D721Med (cell line): ENCODE data around the gene RPL35A.
"Not testable (repeated sequence)": the region's sequence is repeated elsewhere in the genome, so short reads cannot be mapped to it uniquely, and the experiment has no call there.

ENCODE experiments used
- DNase-seq: peaks from one replicate; pipeline ENCODE4 v3.0.0; 2011; ENCODE audit warnings: low spot score; ENCODE audit not compliant: insufficient read length
- FAIRE-seq: peaks from 2 replicates; lab custom pipeline; 2011; peaks lifted over from hg19 to GRCh38; lab: Jason Lieb, UNC
- CTCF ChIP-seq: IDR thresholded peaks from 2 replicates; pipeline ENCODE4 v1.5.1; 2012; ENCODE audit warnings: mild to moderate bottlenecking, control low read depth; ENCODE audit not compliant: insufficient read depth; ENCODE audit errors: missing control alignments

The RPL35A gene

DNA sequence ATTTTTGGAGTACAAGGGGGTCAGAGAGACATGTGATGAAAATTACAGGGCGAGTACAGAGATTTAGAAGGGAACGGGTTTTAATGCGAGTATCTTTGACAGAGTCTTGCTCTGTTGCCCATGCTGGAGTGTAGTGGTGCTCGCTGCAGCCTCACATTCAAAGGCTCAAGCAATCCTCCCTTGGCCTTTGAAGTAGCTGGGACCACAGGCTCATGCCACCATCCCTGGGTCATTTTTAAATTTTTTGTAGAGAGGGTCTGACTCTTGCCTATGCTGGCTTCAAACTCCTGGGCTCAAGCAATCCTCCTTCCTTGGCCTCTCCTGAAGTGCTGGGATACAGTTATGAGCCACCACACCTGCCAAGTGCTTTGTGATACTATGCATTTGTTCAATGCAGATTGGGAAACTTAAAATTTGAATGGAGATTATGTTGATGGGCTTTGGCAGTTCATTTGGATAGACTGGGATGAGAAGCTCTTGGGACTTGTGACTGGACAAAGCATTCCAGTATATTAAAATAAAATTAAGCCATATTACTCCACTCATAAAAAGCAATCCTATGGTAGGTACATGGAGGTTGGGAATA is 6.0 kb downstream of the RPL35A start:
- FAIRE-seq (no peak), DNase-seq (no peak)
- TF ChIP-seq CTCF: no peak

GRCh38 chr3:197956626-197956988 is 6.6 kb downstream of the RPL35A start:
- TF ChIP-seq CTCF: no peak
- FAIRE-seq (no peak), DNase-seq (no peak)

- no peak for TF ChIP-seq CTCF
- no peak for DNase-seq
- FAIRE-seq: no peak
These were observed 7.8 kb downstream of the RPL35A start for GRCh38 chr3:197957790-197958133.

DNA sequence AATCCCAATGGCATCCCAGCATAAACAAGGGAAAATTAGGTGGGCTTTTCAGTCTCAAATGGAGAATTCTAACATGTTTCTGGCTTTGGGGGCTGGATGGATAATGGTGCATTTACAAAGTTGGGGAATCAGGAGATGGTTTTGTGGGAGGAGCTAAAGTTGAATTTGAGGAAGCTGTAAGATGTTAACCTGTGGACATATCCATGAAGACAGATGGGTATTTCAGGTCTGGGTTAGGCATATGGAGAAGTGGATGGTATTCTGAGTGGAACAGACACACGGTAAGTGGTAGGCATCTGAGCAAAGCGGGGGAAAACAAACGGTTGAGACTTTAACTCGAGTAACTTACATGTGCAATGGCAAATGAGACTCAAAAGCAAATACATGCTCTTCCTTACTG is 8.4 kb downstream of the RPL35A start:
- DNase-seq (no peak), FAIRE-seq (no peak)
- TF ChIP-seq CTCF: no peak

GRCh38 chr3:197958848-197959247 is 8.9 kb downstream of the RPL35A start:
- not testable (repeated sequence) for FAIRE-seq, DNase-seq

DNA sequence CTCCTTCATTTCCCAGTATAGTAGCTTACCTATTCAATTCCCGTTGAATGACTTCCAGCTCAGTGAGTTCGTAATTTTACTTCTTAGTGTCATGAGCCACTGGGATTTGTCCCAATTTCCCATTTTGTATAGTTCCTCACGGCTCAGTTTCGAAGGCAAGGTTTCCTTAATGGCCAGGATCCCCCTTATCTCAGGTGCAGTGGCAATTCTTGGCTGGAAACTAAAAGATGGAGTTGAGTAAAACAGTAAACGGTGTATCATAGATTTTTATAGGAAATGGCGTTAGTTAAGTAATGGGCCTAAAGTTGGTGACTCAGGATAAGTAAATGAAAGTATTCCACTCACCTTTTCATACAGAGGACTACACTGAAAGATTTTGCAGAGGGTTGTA is 9.5 kb downstream of the RPL35A start:
- FAIRE-seq: no peak
- TF ChIP-seq CTCF: no peak
- DNase-seq: no peak

GRCh38 chr3:197959891-197960693 is 10.1 kb downstream of the RPL35A start, which contains the start of gene LMLN:
Gene LMLN, plus strand, starts transcription at chr3:197960217. Its CDS starts 29 bp downstream, at chr3:197960246.
- no peak for FAIRE-seq
- peak; percentile 77 for DNase-seq
- TF ChIP-seq CTCF: no peak
